Measurements from ENCODE around the gene CD14. TPM values are rescaled to one million over a fixed set of nuclear protein-coding genes. Genes with fewer than 3 reads are reported as not detected.
"Not testable (repeated sequence)": the region's sequence is repeated elsewhere in the genome, so short reads cannot be mapped to it uniquely, and the experiment has no call there.

The CD14 gene
- total and polyA plus RNA-seq, 2 donors (not counting 3 experiments of a cell fraction or from before 2014, with no cell fraction given) = 0.33 to 3.7 TPM

GRCh38 chr5:140639148-140639981, 6.4 kb upstream of the CD14 start, which contains the start of gene TMCO6:
TMCO6 (plus strand) TSS chr5:140639451; CDS start chr5:140639528, 77 bp downstream.
- dilution Hi-C loops (cut with MboI; ENCODE audit: extremely low pct_ligation_motif_present, low sequenced_read_pairs) = no loop called here
- Histone ChIP-seq H3K27me3 (ENCODE audit: control insufficient read depth in 2 of 2, insufficient read depth in 2 of 2, low read length in 2 of 2) (no peaks in the 10 kb centered on the region), H3K4me2 (ENCODE audit: insufficient read depth, low read length) (peak within 1 kb of the TSS; percentile 74), H3K9ac (replicated peaks; ENCODE audit: extremely low read depth, insufficient read depth, low read length) (peak within 1 kb of the TSS; percentile 57), H3K9me1 (replicated peaks; ENCODE audit: control insufficient read depth, extremely low read depth, insufficient read depth, low read length) (no peaks in the 10 kb centered on the region), H3K9me3 (replicated peaks; ENCODE audit: control insufficient read depth, insufficient read depth, low read length) (no peaks in the 10 kb centered on the region), H4K20me1 (replicated peaks; ENCODE audit: control insufficient read depth, extremely low read depth, insufficient read depth, low read length) (no peaks in the 10 kb centered on the region), H3K4me1 (ENCODE audit: control insufficient read depth, extremely low read depth, insufficient read depth, low read length) (peaks cover 11% of the 10 kb centered on the region), H3K4me3 (replicated peaks in 1 of 3; ENCODE audit: insufficient read depth in 1 of 3, low read depth in 1 of 3, low read length in 3 of 3) (peak within 1 kb of the TSS; percentile 37 to 54 (median 40)), H3K79me2 (ENCODE audit: control insufficient read depth, insufficient read depth, low read length) (peaks cover 5% of the 10 kb centered on the region), H3K36me3 (ENCODE audit: control insufficient read depth in 2 of 2, extremely low read depth in 1 of 2, insufficient read depth in 2 of 2, low read length in 2 of 2) (peaks cover 0 to 10% of the 10 kb centered on the region in 2 experiments), H2AFZ (ENCODE audit: low read depth, low read length) (peak within 1 kb of the TSS; percentile 74), H3K27ac (ENCODE audit: insufficient read depth, low read depth, low read length) (peak within 1 kb of the TSS; percentile 41)
- TF ChIP-seq POLR2AphosphoS5 (IDR thresholded peaks at IDR 0.05; ENCODE audit: insufficient read depth, low read depth, low read length) (peak; percentile 34), MAX (IDR thresholded peaks at IDR 0.05; ENCODE audit: insufficient read depth, insufficient read length) (peak; percentile 44), CTCF (IDR thresholded peaks at IDR 0.05; ENCODE audit: extremely low read depth in 1 of 2, insufficient read depth in 1 of 2, low read depth in 1 of 2, low read length in 2 of 2) (peak; percentile 31 to 74), GATA2 (IDR thresholded peaks at IDR 0.05; ENCODE audit: insufficient read depth, insufficient read length, low read depth, low read length) (no peak), FOS (IDR thresholded peaks at IDR 0.05; ENCODE audit: borderline replicate concordance, insufficient read depth, low read length) (no peak), JUN (IDR thresholded peaks at IDR 0.05; ENCODE audit: borderline replicate concordance, insufficient read depth, insufficient read length, low read depth) (no peak), MYC (IDR thresholded peaks at IDR 0.05; ENCODE audit: low read depth, low read length) (no peak), EZH2 (IDR thresholded peaks at IDR 0.05; ENCODE audit: borderline replicate concordance, low read depth, low read length, severe bottlenecking) (no peak), POLR2A (IDR thresholded peaks at IDR 0.05; ENCODE audit: low read depth, low read length) (peak; percentile 89)
- FAIRE-seq (peak; percentile 94), DNase-seq (ENCODE audit: low read depth, low spot score) (peak; percentile 96)
- ChIA-PET POLR2A (interaction anchor here (1.1 kb wide), 2 partner anchors 8 to 92 kb away, joined by 3 to 5 read pairs; partner anchors contain the start of genes EIF4EBP3, IK and NDUFA2), CTCF (interaction anchor here (0.8 to 2.4 kb wide), 16 partner anchors 8 to 403 kb away, joined by 3 to 11 read pairs (median 3); partner anchors contain the start of genes APBB3, EIF4EBP3, IK and NDUFA2)
- intact Hi-C loops (cut with micrococcal nuclease) = loop anchor here (1.0 to 10.0 kb wide), 8 partner anchors 8 to 395 kb away; partner anchors contain the start of genes ANKHD1, APBB3, EIF4EBP3 and IK
- BruUV-seq (replicated peaks) = no TSS peak

GRCh38 chr5:140638898-140639147, 5.8 kb upstream of the CD14 start:
- H3K9me3 ChIP-seq (replicated peaks; ENCODE audit: control insufficient read depth, insufficient read depth, low read length); BruUV-seq (replicated peaks); FAIRE-seq; H3K9me1 ChIP-seq (replicated peaks; ENCODE audit: control insufficient read depth, extremely low read depth, insufficient read depth, low read length); H4K20me1 ChIP-seq (replicated peaks; ENCODE audit: control insufficient read depth, extremely low read depth, insufficient read depth, low read length); DNase-seq (ENCODE audit: low read depth, low spot score); dilution Hi-C loops (cut with MboI; ENCODE audit: extremely low pct_ligation_motif_present, low sequenced_read_pairs); H3K79me2 ChIP-seq (ENCODE audit: control insufficient read depth, insufficient read depth, low read length); H3K27me3 ChIP-seq (ENCODE audit: control insufficient read depth in 2 of 2, insufficient read depth in 2 of 2, low read length in 2 of 2); H3K36me3 ChIP-seq (ENCODE audit: control insufficient read depth in 2 of 2, extremely low read depth in 1 of 2, insufficient read depth in 2 of 2, low read length in 2 of 2): not testable (repeated sequence)
- H3K4me2 ChIP-seq (ENCODE audit: insufficient read depth, low read length) = peak overlapping the region; percentile 64
- intact Hi-C loops (cut with micrococcal nuclease) = loop anchor here (1.0 to 10.0 kb wide), 8 partner anchors 8 to 394 kb away; partner anchors contain the start of genes ANKHD1, APBB3, EIF4EBP3 and IK
- ChIA-PET CTCF (interaction anchor here (0.6 to 2.4 kb wide), 16 partner anchors 9 to 402 kb away, joined by 3 to 11 read pairs (median 4); partner anchors contain the start of genes EIF4EBP3, IK and NDUFA2), POLR2A (interaction anchor here (1.1 kb wide), 2 partner anchors 9 to 91 kb away, joined by 3 to 5 read pairs; partner anchors contain the start of genes EIF4EBP3, IK and NDUFA2)
- peak overlapping the region; percentile 55 for H2AFZ ChIP-seq (ENCODE audit: low read depth, low read length)
- peaks cover 11% of the 10 kb centered on the region for H3K4me1 ChIP-seq (ENCODE audit: control insufficient read depth, extremely low read depth, insufficient read depth, low read length)
- peak overlapping the region; percentile 27 for H3K9ac ChIP-seq (replicated peaks; ENCODE audit: extremely low read depth, insufficient read depth, low read length)
- peak overlapping the region in 2 of 3 experiments; percentile 23 to 44 for H3K4me3 ChIP-seq (replicated peaks in 1 of 3; ENCODE audit: insufficient read depth in 1 of 3, low read depth in 1 of 3, low read length in 3 of 3)
- peak overlapping the region; percentile 39 for H3K27ac ChIP-seq (ENCODE audit: insufficient read depth, low read depth, low read length)

Measured in endothelial cell of umbilical vein (primary cell).